Stomach smooth muscle (tissue), 2 donors: ENCODE measurements around the gene TJP1.
"Not testable (repeated sequence)": the region's sequence is repeated elsewhere in the genome, so short reads cannot be mapped to it uniquely, and the experiment has no call there.

Experiments
- H3K27ac ChIP-seq: one replicate; pipeline ENCODE4 v1.7.0; 2013; ENCODE audit warnings: mild to moderate bottlenecking, low read length, inconsistent platforms
- H3K27me3 ChIP-seq, 2 donors: one replicate each; pipeline ENCODE4 v1.7.0; 2013; ENCODE audit warnings: low read length in 2 of 2; ENCODE audit not compliant: insufficient read depth in 2 of 2, control insufficient read depth in 1 of 2
- H3K36me3 ChIP-seq, 2 donors: one replicate each; pipeline ENCODE4 v1.7.0; 2013; ENCODE audit warnings: low read length in 2 of 2; ENCODE audit not compliant: control insufficient read depth in 2 of 2, insufficient read depth in 2 of 2
- H3K4me1 ChIP-seq: one replicate; pipeline ENCODE4 v1.7.0; 2013; ENCODE audit warnings: low read length; ENCODE audit not compliant: control insufficient read depth, insufficient read depth
- H3K4me3 ChIP-seq, 2 donors: one replicate each; pipeline ENCODE4 v1.7.0; 2013; ENCODE audit warnings: low read length in 2 of 2
- H3K9ac ChIP-seq, 2 donors: one replicate each; pipeline ENCODE4 v1.7.0; 2013; ENCODE audit warnings: low read length in 2 of 2, mild to moderate bottlenecking in 1 of 2
- H3K9me3 ChIP-seq, 2 donors: one replicate each; pipeline ENCODE4 v1.7.0; 2013; ENCODE audit warnings: low read length in 2 of 2; ENCODE audit not compliant: control insufficient read depth in 2 of 2
- donor health status: healthy.
- donor health status: Pancreatic carcinoma.

The TJP1 gene

GRCh38 chr15:29657476-29657817, 164.8 kb downstream of the TJP1 start:
- H3K27ac ChIP-seq, H3K9ac ChIP-seq, H3K4me1 ChIP-seq, H3K36me3 ChIP-seq, H3K27me3 ChIP-seq, H3K9me3 ChIP-seq, H3K4me3 ChIP-seq: not testable (repeated sequence)

- no peak overlapping the region for H3K9ac ChIP-seq
- H3K9me3 ChIP-seq: no peaks in the 10 kb centered on the region
- no peak overlapping the region for H3K27ac ChIP-seq
- H3K4me3 ChIP-seq: no peak overlapping the region
- H3K4me1 ChIP-seq: no peaks in the 10 kb centered on the region
- no peaks in the 10 kb centered on the region for H3K27me3 ChIP-seq
- H3K36me3 ChIP-seq: no peaks in the 10 kb centered on the region
These were observed 165.4 kb downstream of the TJP1 start for GRCh38 chr15:29656636-29657475.

GRCh38 chr15:29652595-29652994, 169.7 kb downstream of the TJP1 start:
- no peaks in the 10 kb centered on the region for H3K36me3 ChIP-seq
- no peaks in the 10 kb centered on the region for H3K9me3 ChIP-seq
- H3K4me1 ChIP-seq: no peaks in the 10 kb centered on the region
- no peaks in the 10 kb centered on the region for H3K27me3 ChIP-seq
- no peak overlapping the region for H3K27ac ChIP-seq
- H3K9ac ChIP-seq: no peak overlapping the region
- no peak overlapping the region for H3K4me3 ChIP-seq

GRCh38 chr15:29651476-29652233, 170.6 kb downstream of the TJP1 start:
- no peaks in the 10 kb centered on the region for H3K9me3 ChIP-seq
- H3K9ac ChIP-seq: no peak overlapping the region
- no peak overlapping the region for H3K4me3 ChIP-seq
- H3K27me3 ChIP-seq: no peaks in the 10 kb centered on the region
- H3K27ac ChIP-seq: no peak overlapping the region
- H3K36me3 ChIP-seq: no peaks in the 10 kb centered on the region
- H3K4me1 ChIP-seq: no peaks in the 10 kb centered on the region
